ENCODE results near the gene TRMU. TPM values are rescaled to one million over a fixed set of nuclear protein-coding genes. Genes with fewer than 3 reads are reported as not detected.

Gene TRMU
- total RNA-seq, 1 experiment from 2014 or later = 73.9 TPM

DNA sequence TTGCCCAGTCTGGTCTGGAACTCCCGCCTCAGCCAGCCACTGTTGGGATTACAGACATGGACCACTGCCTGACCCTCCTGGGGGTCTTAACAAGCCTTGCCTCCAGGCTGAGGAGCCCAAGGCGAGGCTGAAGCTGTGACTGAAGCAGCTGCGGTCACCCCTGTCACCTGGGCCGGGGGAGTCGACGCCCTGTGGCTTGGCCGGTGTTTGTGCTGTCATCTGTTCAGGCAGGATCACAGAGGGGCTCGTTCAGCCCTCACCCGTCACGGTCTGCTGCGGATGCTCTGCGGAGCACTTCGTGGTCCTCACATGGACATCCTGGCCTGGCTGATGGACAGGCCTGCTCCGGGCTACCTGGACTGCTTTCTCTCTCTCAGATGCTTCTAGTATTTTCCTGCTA is 23.8 kb downstream of the TRMU start:
- Mint-ChIP-seq H3K27ac (ENCODE audit: unreplicated experiment) (no peak overlapping the region), H3K27me3 (ENCODE audit: insufficient read depth, unreplicated experiment) (no peaks in the 10 kb centered on the region), H3K9me3 (ENCODE audit: unreplicated experiment) (no peaks in the 10 kb centered on the region), H3K36me3 (ENCODE audit: insufficient read depth, unreplicated experiment) (peaks cover 81% of the 10 kb centered on the region), H3K4me3 (ENCODE audit: unreplicated experiment) (no peak overlapping the region), H3K4me1 (ENCODE audit: low read depth, unreplicated experiment) (no peaks in the 10 kb centered on the region)
- DNase-seq = no peak
- no TSS peak for BruUV-seq (replicated peaks)
- H3K4me3 ChIP-seq (ENCODE audit: low read depth, low read length) = no peak overlapping the region
- no peaks in the 10 kb centered on the region for H3K4me1 ChIP-seq
- H3K36me3 ChIP-seq (ENCODE audit: control insufficient read depth, insufficient read depth, low read length) = no peaks in the 10 kb centered on the region; the same call in none of the 2 replicates
- ChIA-PET POLR2A (no interaction called here), CTCF (no interaction called here)
- H3K27me3 ChIP-seq (replicated peaks; ENCODE audit: control insufficient read depth, insufficient read depth, low read length) = no peaks in the 10 kb centered on the region
- intact Hi-C loops (cut with micrococcal nuclease; ENCODE audit: unreplicated experiment) = loop anchor here (5.0 kb wide), 1 partner anchor 33 kb away; no protein-coding TSS in a partner anchor
- no peaks in the 10 kb centered on the region for H3K9me3 ChIP-seq
- TF ChIP-seq, protein P1, sequence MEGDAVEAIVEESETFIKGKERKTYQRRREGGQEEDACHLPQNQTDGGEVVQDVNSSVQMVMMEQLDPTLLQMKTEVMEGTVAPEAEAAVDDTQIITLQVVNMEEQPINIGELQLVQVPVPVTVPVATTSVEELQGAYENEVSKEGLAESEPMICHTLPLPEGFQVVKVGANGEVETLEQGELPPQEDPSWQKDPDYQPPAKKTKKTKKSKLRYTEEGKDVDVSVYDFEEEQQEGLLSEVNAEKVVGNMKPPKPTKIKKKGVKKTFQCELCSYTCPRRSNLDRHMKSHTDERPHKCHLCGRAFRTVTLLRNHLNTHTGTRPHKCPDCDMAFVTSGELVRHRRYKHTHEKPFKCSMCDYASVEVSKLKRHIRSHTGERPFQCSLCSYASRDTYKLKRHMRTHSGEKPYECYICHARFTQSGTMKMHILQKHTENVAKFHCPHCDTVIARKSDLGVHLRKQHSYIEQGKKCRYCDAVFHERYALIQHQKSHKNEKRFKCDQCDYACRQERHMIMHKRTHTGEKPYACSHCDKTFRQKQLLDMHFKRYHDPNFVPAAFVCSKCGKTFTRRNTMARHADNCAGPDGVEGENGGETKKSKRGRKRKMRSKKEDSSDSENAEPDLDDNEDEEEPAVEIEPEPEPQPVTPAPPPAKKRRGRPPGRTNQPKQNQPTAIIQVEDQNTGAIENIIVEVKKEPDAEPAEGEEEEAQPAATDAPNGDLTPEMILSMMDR (IDR thresholded peaks at IDR 0.05; ENCODE audit: insufficient read depth in 1 of 2, low read depth in 1 of 2, low read length in 1 of 2, severe bottlenecking in 1 of 2, unreplicated experiment in 1 of 2) = no peak

DNA sequence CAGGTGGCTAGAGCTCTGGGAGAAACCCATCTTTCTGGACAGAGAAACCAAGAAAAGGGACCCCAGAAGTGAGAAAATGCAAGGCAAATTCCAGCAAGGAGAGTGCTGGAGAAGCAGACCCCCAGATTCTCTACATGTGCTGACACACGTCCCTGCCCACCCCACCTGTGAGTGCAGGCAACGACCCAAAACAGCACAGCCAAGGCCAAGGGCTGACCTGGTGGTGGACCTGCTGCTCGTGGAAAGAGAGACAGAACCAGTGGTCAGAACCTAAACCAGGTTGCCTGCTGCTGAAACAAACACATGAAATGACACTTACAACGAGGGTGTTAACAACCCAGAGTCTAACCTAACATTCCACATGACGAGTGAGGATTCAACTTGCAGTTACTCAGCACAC is 24.6 kb downstream of the TRMU start:
- H3K9me3 Mint-ChIP-seq (ENCODE audit: unreplicated experiment) = no peaks in the 10 kb centered on the region
- no peaks in the 10 kb centered on the region for H3K27me3 Mint-ChIP-seq (ENCODE audit: insufficient read depth, unreplicated experiment)
- H3K4me1 ChIP-seq = no peaks in the 10 kb centered on the region
- TF ChIP-seq, protein P1 (IDR thresholded peaks at IDR 0.05; ENCODE audit: insufficient read depth in 1 of 2, low read depth in 1 of 2, low read length in 1 of 2, severe bottlenecking in 1 of 2, unreplicated experiment in 1 of 2) = no peak
- ChIA-PET POLR2A (no interaction called here), CTCF (no interaction called here)
- H3K9me3 ChIP-seq = no peaks in the 10 kb centered on the region
- no peak overlapping the region for H3K4me3 Mint-ChIP-seq (ENCODE audit: unreplicated experiment)
- no peak overlapping the region for H3K4me3 ChIP-seq (ENCODE audit: low read depth, low read length)
- H3K36me3 Mint-ChIP-seq (ENCODE audit: insufficient read depth, unreplicated experiment) = peaks cover 73% of the 10 kb centered on the region
- H3K27ac Mint-ChIP-seq (ENCODE audit: unreplicated experiment) = peak overlapping the region; percentile 4
- no peaks in the 10 kb centered on the region for H3K4me1 Mint-ChIP-seq (ENCODE audit: low read depth, unreplicated experiment)
- no peaks in the 10 kb centered on the region for H3K27me3 ChIP-seq (replicated peaks; ENCODE audit: control insufficient read depth, insufficient read depth, low read length)
- intact Hi-C loops (cut with micrococcal nuclease; ENCODE audit: unreplicated experiment) = no loop called here
- no peak for DNase-seq
- no TSS peak for BruUV-seq (replicated peaks)
- no peaks in the 10 kb centered on the region; the same call in none of the 2 replicates for H3K36me3 ChIP-seq (ENCODE audit: control insufficient read depth, insufficient read depth, low read length)

DNA sequence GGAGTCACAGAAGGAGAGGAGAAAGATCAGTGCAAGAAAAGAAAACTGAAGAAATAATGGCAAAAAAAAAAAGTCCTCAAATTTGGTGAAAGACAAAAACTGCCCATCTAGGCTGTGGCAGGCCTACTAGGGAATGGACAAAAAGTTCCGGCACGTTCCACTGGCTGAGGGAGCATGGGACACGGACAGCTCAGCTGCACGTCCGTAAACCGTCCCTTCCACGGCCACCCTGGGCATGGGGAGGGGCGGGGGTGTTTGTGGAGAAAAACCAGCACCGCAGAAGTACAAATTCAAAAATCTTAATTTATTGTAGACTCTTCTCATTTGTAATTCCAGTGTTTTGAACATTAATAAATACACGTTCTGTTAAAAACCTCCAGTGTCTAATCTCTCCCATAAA is 25.4 kb downstream of the TRMU start:
- Histone ChIP-seq H3K27me3 (replicated peaks; ENCODE audit: control insufficient read depth, insufficient read depth, low read length) (no peaks in the 10 kb centered on the region), H3K4me1 (no peaks in the 10 kb centered on the region), H3K9me3 (no peaks in the 10 kb centered on the region), H3K4me3 (ENCODE audit: low read depth, low read length) (no peak overlapping the region), H3K36me3 (ENCODE audit: control insufficient read depth, insufficient read depth, low read length) (no peaks in the 10 kb centered on the region)
- CTCF ChIA-PET = no interaction called here
- H3K4me3 Mint-ChIP-seq (ENCODE audit: unreplicated experiment) = no peak overlapping the region
- BruUV-seq (replicated peaks) = no TSS peak
- H3K4me1 Mint-ChIP-seq (ENCODE audit: low read depth, unreplicated experiment) = no peaks in the 10 kb centered on the region
- POLR2A ChIA-PET = no interaction called here
- TF ChIP-seq, protein P1 (IDR thresholded peaks at IDR 0.05; ENCODE audit: insufficient read depth in 1 of 2, low read depth in 1 of 2, low read length in 1 of 2, severe bottlenecking in 1 of 2, unreplicated experiment in 1 of 2) = no peak
- DNase-seq = no peak
- peaks cover 65% of the 10 kb centered on the region for H3K36me3 Mint-ChIP-seq (ENCODE audit: insufficient read depth, unreplicated experiment)
- intact Hi-C loops (cut with micrococcal nuclease; ENCODE audit: unreplicated experiment) = no loop called here
- no peaks in the 10 kb centered on the region for H3K27me3 Mint-ChIP-seq (ENCODE audit: insufficient read depth, unreplicated experiment)
- peak overlapping the region; percentile 4 for H3K27ac Mint-ChIP-seq (ENCODE audit: unreplicated experiment)
- no peaks in the 10 kb centered on the region for H3K9me3 Mint-ChIP-seq (ENCODE audit: unreplicated experiment)

All from Caco-2 (cell line).